HCT116 (cell line): ENCODE measurements around the gene NIPAL4. TPM values are rescaled to one million over a fixed set of nuclear protein-coding genes. Genes with fewer than 3 reads are reported as not detected.

Experiments used
- ATAC-seq: fragments of 200-7000 bp; cut with Tn5 transposase; 2 replicates; pipeline ENCODE4 v1.9.1; 2020; ENCODE audit warnings: mild to moderate bottlenecking, moderate library complexity
- BruUV-seq: library from RNA; stranded (reverse); fragments of 400-500 nt; replicated peaks from 2 replicates; lab custom pipeline; 2021; lab: Mats Ljungman, UMichigan
- CTCF ChIA-PET: fragments of 300-600 bp; sonication (Branson Sonifier 250); formaldehyde crosslinking; loops from one replicate; lab custom pipeline; 2021; ENCODE audit warnings: antibody characterized with exemption; lab: Charles Lee
- POLR2A ChIA-PET: fragments of 300-600, 350-600 bp; sonication (Branson Sonifier 250); formaldehyde crosslinking; loops from one replicate; lab custom pipeline; 2021; ENCODE audit warnings: antibody characterized with exemption; lab: Charles Lee
- RAD21 ChIA-PET, 2 experiments: fragments of 300-600 bp; sonication (Branson Sonifier 250); formaldehyde crosslinking; loops; one replicate each; lab custom pipeline; 2023; ENCODE audit warnings: low total read pairs in 2 of 2; ENCODE audit not compliant: uncharacterized antibody in 2 of 2, unreplicated experiment in 2 of 2, low non-redundant PET in 1 of 2; lab: Charles Lee
- DNase-seq: peaks from one replicate; pipeline ENCODE4 v3.0.0-alpha.2; 2010; ENCODE audit warnings: low read depth, low spot score
- H2AFZ ChIP-seq: fragments of 200-600 bp; shearing (Covaris generic), sonication (generic); 2 replicates; pipeline ENCODE4 v1.6.1; 2017; ENCODE audit warnings: low read depth, mixed run types, mixed read lengths, antibody characterized with exemption, low read length; ENCODE audit not compliant: poor library complexity, severe bottlenecking
- H3K27ac ChIP-seq: 2 replicates; pipeline ENCODE4 v1.5.1; 2012; ENCODE audit warnings: low read depth, low read length
- H3K27me3 ChIP-seq: fragments of 200-600 bp; sonication (generic); 2 replicates; pipeline ENCODE4 v1.6.1; 2016; ENCODE audit warnings: mixed run types, low read length, mixed read lengths; ENCODE audit not compliant: insufficient read depth
- H3K36me3 ChIP-seq, 2 experiments: fragments of 200-500 bp in 1 of 2; fragments of 200-600 bp in 1 of 2; sonication (Bioruptor generic) in 1 of 2; sonication (generic) in 1 of 2; 2 replicates each; pipeline versions ENCODE4 v1.5.1 to v1.6.1; 2014 to 2016; ENCODE audit warnings: low read length in 2 of 2, inconsistent platforms in 1 of 2, mixed read lengths in 1 of 2, mixed run types in 1 of 2; ENCODE audit not compliant: insufficient read depth in 2 of 2, control insufficient read depth in 1 of 2
- H3K4me1 ChIP-seq, 2 experiments: fragments of 200-600 bp in 1 of 2; sonication (generic) in 1 of 2; 2 replicates each; pipeline versions ENCODE4 v1.5.1 to v1.6.1; 2012 to 2017; ENCODE audit warnings: low read length in 2 of 2, inconsistent platforms in 1 of 2, mild to moderate bottlenecking in 1 of 2, mixed read lengths in 1 of 2, mixed run types in 1 of 2, moderate library complexity in 1 of 2; ENCODE audit not compliant: insufficient read depth in 2 of 2, control insufficient read depth in 1 of 2
- H3K4me2 ChIP-seq: fragments of 200-600 bp; sonication (generic); 2 replicates; pipeline ENCODE4 v1.6.1; 2017; ENCODE audit warnings: mixed run types, low read length, mixed read lengths
- H3K4me3 ChIP-seq, 2 experiments: fragments of 200-600 bp in 1 of 2; sonication (generic) in 1 of 2; replicated peaks in 1 of 2; 2 replicates each; pipeline ENCODE4 v1.5.1; 2011 to 2016; ENCODE audit warnings: low read length in 2 of 2, control low read depth in 1 of 2, low read depth in 1 of 2, mild to moderate bottlenecking in 1 of 2, mixed read lengths in 1 of 2, mixed run types in 1 of 2
- H3K79me2 ChIP-seq: fragments of 200-600 bp; sonication (generic); 2 replicates; pipeline ENCODE4 v1.6.1; 2017; ENCODE audit warnings: mild to moderate bottlenecking, mixed run types, low read length, moderate library complexity, mixed read lengths; ENCODE audit not compliant: insufficient read depth
- H3K9ac ChIP-seq: fragments of 200-600 bp; sonication (generic); 2 replicates; pipeline ENCODE4 v1.6.1; 2016; ENCODE audit warnings: low read length, mixed read lengths
- H3K9me2 ChIP-seq: fragments of 200-600 bp; sonication (generic), shearing (Covaris generic); 2 replicates; pipeline ENCODE4 v1.6.1; 2017; ENCODE audit warnings: mixed run types, mild to moderate bottlenecking, moderate library complexity; ENCODE audit not compliant: insufficient read depth
- H3K9me3 ChIP-seq, 2 experiments: fragments of 200-500 bp in 1 of 2; fragments of 200-600 bp in 1 of 2; sonication (Bioruptor generic) in 1 of 2; sonication (generic) in 1 of 2; 2 replicates each; pipeline ENCODE4 v1.6.1; 2014 to 2017; ENCODE audit warnings: low read length in 2 of 2, mixed read lengths in 2 of 2, inconsistent platforms in 1 of 2, low read depth in 1 of 2, mild to moderate bottlenecking in 1 of 2, mixed run types in 1 of 2, moderate library complexity in 1 of 2; ENCODE audit not compliant: control insufficient read depth in 1 of 2, insufficient read depth in 1 of 2
- H4K20me1 ChIP-seq: fragments of 200-600 bp; sonication (generic), shearing (Covaris generic); 2 replicates; pipeline ENCODE4 v1.6.1; 2017; ENCODE audit warnings: mixed run types, mild to moderate bottlenecking, moderate library complexity; ENCODE audit not compliant: insufficient read depth
- CEBPB ChIP-seq: IDR thresholded peaks from 2 replicates; pipeline ENCODE4 v1.6.1; 2012; ENCODE audit warnings: low read depth
- ELF1 ChIP-seq: IDR thresholded peaks from 2 replicates; pipeline ENCODE4 v1.6.1; 2012; ENCODE audit warnings: low read depth, borderline replicate concordance
- RAD21 ChIP-seq: IDR thresholded peaks from 2 replicates; pipeline ENCODE4 v1.6.1; 2012; ENCODE audit warnings: low read depth, mild to moderate bottlenecking
- SRF ChIP-seq: IDR thresholded peaks from 2 replicates; pipeline ENCODE4 v1.6.1; 2012; ENCODE audit warnings: low read depth
- ZFX ChIP-seq: fragments of 450-650 bp; IDR thresholded peaks from 2 replicates; pipeline ENCODE4 v1.6.1; 2017
- ZNF274 ChIP-seq: fragments of 200-500 bp; sonication (Bioruptor generic); IDR thresholded peaks from 2 replicates; pipeline ENCODE4 v1.6.1; 2014; ENCODE audit warnings: mild to moderate bottlenecking, low read depth, low read length, inconsistent platforms
- intact Hi-C: fragments of 100-400 bp; cut with micrococcal nuclease; formaldehyde crosslinking; loops from 2 replicates; pipeline ENCODE4 v1.10.0; 2022
- total RNA-seq: library from RNA; stranded (reverse); gene quantifications from one replicate; pipeline ENCODE4 v1.2.1, GENCODE V29; 2021; ENCODE audit not compliant: unreplicated experiment
- TF ChIP-seq, protein P1 (sequence below): IDR thresholded peaks from 2 replicates; pipeline ENCODE4 v1.6.1; 2012

NIPAL4 gene
- total RNA-seq, 1 experiment from 2014 or later: 0.12 TPM

DNA sequence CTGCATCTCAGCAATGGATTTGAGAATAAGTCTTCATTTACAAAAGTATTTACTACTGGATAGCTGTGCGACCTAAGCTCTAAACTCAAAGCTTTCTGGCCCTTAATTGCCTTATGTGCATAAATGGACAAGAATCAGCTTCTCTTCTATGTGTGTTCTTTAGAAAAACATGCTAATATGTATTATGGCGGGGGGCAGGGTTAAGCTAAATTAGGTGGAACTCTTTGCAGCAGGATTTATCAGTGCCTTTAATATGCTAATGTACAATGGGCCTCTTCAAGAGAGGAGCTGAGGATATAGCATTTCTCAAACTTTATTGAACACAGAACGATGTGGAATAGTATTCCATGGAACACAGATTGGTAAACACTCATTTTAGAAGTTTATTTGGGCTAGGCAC lies 10.0 kb upstream of the NIPAL4 start:
- POLR2A ChIA-PET: no interaction called here
- intact Hi-C loops: no loop called here
- Histone ChIP-seq H3K27ac (no peak overlapping the region), H3K36me3 (no peaks in the 10 kb centered on the region), H3K4me3 (no peak overlapping the region), H3K27me3 (no peaks in the 10 kb centered on the region), H3K9me3 (no peaks in the 10 kb centered on the region), H3K9ac (no peak overlapping the region), H3K9me2 (no peaks in the 10 kb centered on the region), H3K4me1 (peaks cover 2 to 16% of the 10 kb centered on the region in 2 experiments; a peak in 2 of 4 replicates), H3K4me2 (no peak overlapping the region), H3K79me2 (no peaks in the 10 kb centered on the region), H4K20me1 (no peaks in the 10 kb centered on the region), H2AFZ (no peak overlapping the region)
- DNase-seq (no peak), ATAC-seq (no peak)
- no peak for TF ChIP-seq RAD21
- TF ChIP-seq, protein P1, sequence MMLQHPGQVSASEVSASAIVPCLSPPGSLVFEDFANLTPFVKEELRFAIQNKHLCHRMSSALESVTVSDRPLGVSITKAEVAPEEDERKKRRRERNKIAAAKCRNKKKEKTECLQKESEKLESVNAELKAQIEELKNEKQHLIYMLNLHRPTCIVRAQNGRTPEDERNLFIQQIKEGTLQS: no peak
- BruUV-seq: no TSS peak
- CTCF ChIA-PET: interaction anchor here (1.1 kb wide), 1 partner anchor 22 kb away, joined by 4 read pairs; no protein-coding TSS in a partner anchor
- RAD21 ChIA-PET: no interaction called here

DNA sequence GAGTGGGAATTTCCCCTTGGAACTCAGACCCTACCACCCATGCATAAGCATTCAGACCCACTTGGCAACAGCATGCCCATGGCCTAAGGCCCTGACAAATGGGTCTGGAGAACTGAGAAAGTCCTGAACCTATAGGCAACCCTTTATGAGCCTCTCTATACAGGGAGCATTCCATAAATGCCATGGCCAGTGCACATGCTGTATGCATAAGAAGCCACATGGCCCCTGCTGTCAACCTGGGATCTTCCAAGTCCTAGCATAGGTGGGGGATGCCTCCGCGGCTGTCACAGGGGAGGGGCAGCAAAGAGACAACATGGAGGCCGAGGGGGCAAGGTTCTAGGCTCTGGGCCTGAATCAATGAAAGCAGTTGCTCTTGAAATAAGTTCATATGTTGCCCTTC lies 8.2 kb upstream of the NIPAL4 start:
- no TSS peak for BruUV-seq

More for the DNA sequence above, 8.2 kb upstream of the NIPAL4 start:
- H3K79me2 ChIP-seq: no peaks in the 10 kb centered on the region
- H3K4me3 ChIP-seq: no peak overlapping the region
- H3K4me2 ChIP-seq: no peak overlapping the region
- H3K9ac ChIP-seq: no peak overlapping the region
- no peaks in the 10 kb centered on the region for H3K27me3 ChIP-seq
- ATAC-seq: no peak
- POLR2A ChIA-PET: no interaction called here
- H3K4me1 ChIP-seq: peaks cover 2 to 14% of the 10 kb centered on the region in 2 experiments; a peak in 2 of 4 replicates
- RAD21 ChIA-PET: no interaction called here
- no peaks in the 10 kb centered on the region for H3K9me3 ChIP-seq
- H4K20me1 ChIP-seq: no peaks in the 10 kb centered on the region
- H3K27ac ChIP-seq: no peak overlapping the region
- H3K9me2 ChIP-seq: no peaks in the 10 kb centered on the region
- intact Hi-C loops: no loop called here
- TF ChIP-seq SRF: no peak
- no peak for TF ChIP-seq CEBPB
- TF ChIP-seq ZFX: no peak
- TF ChIP-seq ELF1: no peak
- no peak for TF ChIP-seq ZNF274
- TF ChIP-seq, all 23 proteins: peak for 0
- CTCF ChIA-PET: no interaction called here
- Histone ChIP-seq H2AFZ (no peak overlapping the region), H3K36me3 (no peaks in the 10 kb centered on the region)
- no peak for DNase-seq
